Activated CD4-positive, CD25-positive, alpha-beta regulatory T cell treated with anti-CD3 and anti-CD28 coated beads, Interleukin-2, amount 50 U/mL, for 16 hours (primary cell): ENCODE data around the gene CCDC7.
"Not testable (repeated sequence)": the region's sequence is repeated elsewhere in the genome, so short reads cannot be mapped to it uniquely, and the experiment has no call there.

ENCODE experiments used
- DNase-seq: peaks from one replicate; pipeline ENCODE4 v3.0.0-alpha.2; 2020; ENCODE audit warnings: low read depth, low spot score

The CCDC7 gene

GRCh38 chr10:32445740-32446535 lies at the start of gene CCDC7:
Gene CCDC7, plus strand, starts transcription at chr10:32446140. Its CDS starts 5,503 bp downstream, at chr10:32451643.
- DNase-seq = peak; percentile 70

GRCh38 chr10:32397163-32397562 lies 48.8 kb upstream of the CCDC7 start:
- not testable (repeated sequence) for DNase-seq

- not testable (repeated sequence) for DNase-seq
Observed at GRCh38 chr10:32399720-32400119, 46.2 kb upstream of the CCDC7 start.

GRCh38 chr10:32400961-32401360 lies 45.0 kb upstream of the CCDC7 start:
- no peak for DNase-seq

GRCh38 chr10:32402499-32402898 lies 43.4 kb upstream of the CCDC7 start:
- no peak for DNase-seq

- no peak for DNase-seq
Observed at GRCh38 chr10:32403091-32403490, 42.8 kb upstream of the CCDC7 start.

- DNase-seq = no peak
Observed at GRCh38 chr10:32408690-32409089, 37.2 kb upstream of the CCDC7 start.

- no peak for DNase-seq
Observed at GRCh38 chr10:32409741-32410140, 36.2 kb upstream of the CCDC7 start.

GRCh38 chr10:32410569-32410968 lies 35.4 kb upstream of the CCDC7 start:
- DNase-seq = no peak

GRCh38 chr10:32411797-32412498 lies 34.0 kb upstream of the CCDC7 start:
- no peak for DNase-seq

- DNase-seq = no peak
Observed at GRCh38 chr10:32412499-32412853, 33.5 kb upstream of the CCDC7 start.

- peak; percentile 3 for DNase-seq
Observed at GRCh38 chr10:32413513-32413912, 32.4 kb upstream of the CCDC7 start.

- DNase-seq = no peak
Observed at GRCh38 chr10:32415361-32415760, 30.6 kb upstream of the CCDC7 start.

- no peak for DNase-seq
Observed at GRCh38 chr10:32417911-32418547, 27.9 kb upstream of the CCDC7 start.

- DNase-seq = no peak
Observed at GRCh38 chr10:32418572-32418971, 27.4 kb upstream of the CCDC7 start.

- no peak for DNase-seq
Observed at GRCh38 chr10:32419615-32420014, 26.3 kb upstream of the CCDC7 start.

- no peak for DNase-seq
Observed at GRCh38 chr10:32426186-32426585, 19.8 kb upstream of the CCDC7 start.

- DNase-seq = no peak
Observed at GRCh38 chr10:32433542-32433941, 12.4 kb upstream of the CCDC7 start.

- DNase-seq = no peak
Observed at GRCh38 chr10:32436215-32436614, 9.7 kb upstream of the CCDC7 start.

- DNase-seq = no peak
Observed at GRCh38 chr10:32437334-32437733, 8.6 kb upstream of the CCDC7 start.

- no peak for DNase-seq
Observed at GRCh38 chr10:32445036-32445435, 904 bp upstream of the CCDC7 start.

- no peak for DNase-seq
Observed at GRCh38 chr10:32446536-32447406, 831 bp downstream of the CCDC7 start.
